ENCODE results near the gene E4F1. TPM values are rescaled to one million over a fixed set of nuclear protein-coding genes. Genes with fewer than 3 reads are reported as not detected.

Gene E4F1
- total and polyA plus RNA-seq, 9 of the 15 experiments (the other 6 are each of a cell fraction or from before 2014, with no cell fraction given): 0.48 to 94.9 (median 20.4) TPM

DNA sequence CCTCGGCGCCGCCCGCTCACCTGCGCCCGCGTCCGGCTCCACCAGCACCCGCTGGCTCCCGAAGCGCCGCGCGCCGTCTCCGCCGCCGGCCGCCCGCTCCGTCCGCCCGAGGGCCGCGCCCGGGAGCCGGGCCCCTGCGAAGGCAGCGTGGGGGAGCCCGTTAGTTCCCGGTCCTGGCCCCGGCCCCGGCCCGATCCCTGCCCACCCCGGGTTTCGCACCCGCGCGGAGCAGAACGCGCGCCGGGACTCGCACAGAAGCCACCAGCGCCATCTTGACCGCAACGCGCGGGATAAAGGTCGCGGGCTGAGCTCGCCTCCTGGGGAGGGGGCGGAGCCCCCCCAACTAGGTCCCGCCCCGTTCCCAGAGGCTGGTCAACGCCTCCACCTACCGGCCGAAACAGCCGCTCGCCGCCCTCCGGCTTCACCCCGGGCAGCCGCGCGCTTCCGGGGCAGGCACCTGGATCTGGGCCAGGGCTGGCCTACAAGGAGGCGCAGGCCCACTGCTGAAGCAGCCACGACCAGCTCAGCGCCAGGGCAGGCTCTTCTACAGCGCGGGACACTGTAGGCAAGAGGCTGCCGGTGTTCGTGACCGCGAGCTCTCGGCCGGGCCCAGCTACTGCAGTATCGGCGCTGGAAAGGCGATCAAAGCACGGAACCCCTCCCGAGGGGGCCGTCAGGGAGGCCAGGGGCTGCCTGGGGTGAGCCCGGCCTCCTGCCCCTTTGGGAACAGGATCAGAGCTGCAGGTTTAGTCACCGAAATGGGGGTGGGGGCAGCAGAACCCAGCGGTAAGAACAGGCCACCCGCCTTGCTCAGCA is 28.1 kb downstream of the E4F1 start, which contains the start of gene ECI1 (continued):
- TF ChIP-seq, protein P1, sequence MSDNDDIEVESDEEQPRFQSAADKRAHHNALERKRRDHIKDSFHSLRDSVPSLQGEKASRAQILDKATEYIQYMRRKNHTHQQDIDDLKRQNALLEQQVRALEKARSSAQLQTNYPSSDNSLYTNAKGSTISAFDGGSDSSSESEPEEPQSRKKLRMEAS (CRISPR knock-in tag; IDR thresholded peaks at IDR 0.05): peak; percentile 73
- peak in 1 of 2 experiments; percentile 27; a peak in 1 of 4 replicates for TF ChIP-seq TBL1XR1 (IDR thresholded peaks at IDR 0.05; ENCODE audit: low read length in 2 of 2)
- TF ChIP-seq NRF1 (conservative IDR thresholded peaks at IDR 0.05 in 1 of 2, IDR thresholded peaks at IDR 0.05 in 1 of 2): peak; percentile 83 to 86
- TF ChIP-seq ELF1 (tag; IDR thresholded peaks at IDR 0.05): peak; percentile 92
- TF ChIP-seq HDAC1 (IDR thresholded peaks at IDR 0.05): peak in 1 of 2 experiments; percentile 72; a peak in 2 of 4 replicates
- TF ChIP-seq, protein P2, sequence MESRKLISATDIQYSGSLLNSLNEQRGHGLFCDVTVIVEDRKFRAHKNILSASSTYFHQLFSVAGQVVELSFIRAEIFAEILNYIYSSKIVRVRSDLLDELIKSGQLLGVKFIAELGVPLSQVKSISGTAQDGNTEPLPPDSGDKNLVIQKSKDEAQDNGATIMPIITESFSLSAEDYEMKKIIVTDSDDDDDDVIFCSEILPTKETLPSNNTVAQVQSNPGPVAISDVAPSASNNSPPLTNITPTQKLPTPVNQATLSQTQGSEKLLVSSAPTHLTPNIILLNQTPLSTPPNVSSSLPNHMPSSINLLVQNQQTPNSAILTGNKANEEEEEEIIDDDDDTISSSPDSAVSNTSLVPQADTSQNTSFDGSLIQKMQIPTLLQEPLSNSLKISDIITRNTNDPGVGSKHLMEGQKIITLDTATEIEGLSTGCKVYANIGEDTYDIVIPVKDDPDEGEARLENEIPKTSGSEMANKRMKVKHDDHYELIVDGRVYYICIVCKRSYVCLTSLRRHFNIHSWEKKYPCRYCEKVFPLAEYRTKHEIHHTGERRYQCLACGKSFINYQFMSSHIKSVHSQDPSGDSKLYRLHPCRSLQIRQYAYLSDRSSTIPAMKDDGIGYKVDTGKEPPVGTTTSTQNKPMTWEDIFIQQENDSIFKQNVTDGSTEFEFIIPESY (CRISPR knock-in tag; IDR thresholded peaks at IDR 0.05): peak; percentile 66
- TF ChIP-seq, protein P3, sequence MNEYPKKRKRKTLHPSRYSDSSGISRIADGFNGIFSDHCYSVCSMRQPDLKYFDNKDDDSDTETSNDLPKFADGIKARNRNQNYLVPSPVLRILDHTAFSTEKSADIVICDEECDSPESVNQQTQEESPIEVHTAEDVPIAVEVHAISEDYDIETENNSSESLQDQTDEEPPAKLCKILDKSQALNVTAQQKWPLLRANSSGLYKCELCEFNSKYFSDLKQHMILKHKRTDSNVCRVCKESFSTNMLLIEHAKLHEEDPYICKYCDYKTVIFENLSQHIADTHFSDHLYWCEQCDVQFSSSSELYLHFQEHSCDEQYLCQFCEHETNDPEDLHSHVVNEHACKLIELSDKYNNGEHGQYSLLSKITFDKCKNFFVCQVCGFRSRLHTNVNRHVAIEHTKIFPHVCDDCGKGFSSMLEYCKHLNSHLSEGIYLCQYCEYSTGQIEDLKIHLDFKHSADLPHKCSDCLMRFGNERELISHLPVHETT (CRISPR knock-in tag; conservative IDR thresholded peaks at IDR 0.05 in 1 of 2, IDR thresholded peaks at IDR 0.05 in 1 of 2): peak in 1 of 2 experiments; percentile 54; a peak in 1 of 4 replicates
- peak; percentile 11; the same call in 1 of the 2 replicates for TF ChIP-seq JUN (IDR thresholded peaks at IDR 0.05; ENCODE audit: borderline replicate concordance, low read depth, low read length)
- peak; percentile 40; the same call in 1 of the 2 replicates for TF ChIP-seq JUN (CRISPR knock-in tag; IDR thresholded peaks at IDR 0.05; ENCODE audit: borderline replicate concordance)
- peak; percentile 91 for TF ChIP-seq CCNT2 (IDR thresholded peaks at IDR 0.05; ENCODE audit: borderline replicate concordance, extremely low read depth, insufficient read length, low read depth, low read length)
- TF ChIP-seq FOXP1 (CRISPR knock-in tag; IDR thresholded peaks at IDR 0.05): peak; percentile 66
- TF ChIP-seq CTBP1 (IDR thresholded peaks at IDR 0.05; ENCODE audit: borderline replicate concordance): peak; percentile 96
- 0 out of 2 replicates have a peak, but pooled peaks have one; percentile 64 for TF ChIP-seq SAFB (IDR thresholded peaks at IDR 0.05; ENCODE audit: borderline replicate concordance, low read depth, low read length)
- TF ChIP-seq, protein P4, sequence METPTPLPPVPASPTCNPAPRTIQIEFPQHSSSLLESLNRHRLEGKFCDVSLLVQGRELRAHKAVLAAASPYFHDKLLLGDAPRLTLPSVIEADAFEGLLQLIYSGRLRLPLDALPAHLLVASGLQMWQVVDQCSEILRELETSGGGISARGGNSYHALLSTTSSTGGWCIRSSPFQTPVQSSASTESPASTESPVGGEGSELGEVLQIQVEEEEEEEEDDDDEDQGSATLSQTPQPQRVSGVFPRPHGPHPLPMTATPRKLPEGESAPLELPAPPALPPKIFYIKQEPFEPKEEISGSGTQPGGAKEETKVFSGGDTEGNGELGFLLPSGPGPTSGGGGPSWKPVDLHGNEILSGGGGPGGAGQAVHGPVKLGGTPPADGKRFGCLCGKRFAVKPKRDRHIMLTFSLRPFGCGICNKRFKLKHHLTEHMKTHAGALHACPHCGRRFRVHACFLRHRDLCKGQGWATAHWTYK (CRISPR knock-in tag; IDR thresholded peaks at IDR 0.05): 0 out of 2 replicates have a peak, but pooled peaks have one; percentile 14
- 0 out of 2 replicates have a peak, but pooled peaks have one; percentile 21 for TF ChIP-seq NFIX (CRISPR knock-in tag; IDR thresholded peaks at IDR 0.05; ENCODE audit: low read depth)

Data from K562 (cell line).